Choroid plexus epithelial cell (primary cell): ENCODE data around the gene SLC35A1.

Source experiments
- DNase-seq: peaks from one replicate; pipeline ENCODE4 v3.0.0-alpha.2; 2010; ENCODE audit warnings: low read depth
- H3K4me3 ChIP-seq: 2 replicates; pipeline ENCODE4 v1.5.1; 2011; ENCODE audit warnings: low read depth, mild to moderate bottlenecking, control low read depth, low read length, moderate library complexity
- CTCF ChIP-seq: conservative IDR thresholded peaks from 2 replicates; pipeline ENCODE4 v1.5.1; 2011; ENCODE audit warnings: low read depth, mild to moderate bottlenecking, control low read depth, inconsistent platforms, low read length, moderate library complexity

Gene SLC35A1

GRCh38 chr6:87444362-87444761 lies 28.4 kb upstream of the SLC35A1 start:
- DNase-seq, result no peak
- no peak for TF ChIP-seq CTCF
- no peak overlapping the region for H3K4me3 ChIP-seq

GRCh38 chr6:87465051-87465450 lies 7.7 kb upstream of the SLC35A1 start:
- no peak for TF ChIP-seq CTCF
- DNase-seq, result no peak
- H3K4me3 ChIP-seq, result no peak overlapping the region

- peak; percentile 69 for DNase-seq
- H3K4me3 ChIP-seq, result peak overlapping the region; percentile 96
- TF ChIP-seq CTCF, result no peak
These were observed 687 bp downstream of the SLC35A1 start for GRCh38 chr6:87473419-87473903.

GRCh38 chr6:87481931-87482330 lies 9.2 kb downstream of the SLC35A1 start:
- no peak for TF ChIP-seq CTCF
- no peak for DNase-seq
- H3K4me3 ChIP-seq, result no peak overlapping the region

GRCh38 chr6:87482366-87482765 lies 9.6 kb downstream of the SLC35A1 start:
- TF ChIP-seq CTCF, result no peak
- H3K4me3 ChIP-seq, result no peak overlapping the region
- DNase-seq, result no peak

GRCh38 chr6:87483929-87484328 lies 11.2 kb downstream of the SLC35A1 start:
- H3K4me3 ChIP-seq, result no peak overlapping the region
- peak; percentile 68 for DNase-seq
- TF ChIP-seq CTCF, result peak; percentile 32

- H3K4me3 ChIP-seq, result no peak overlapping the region
- TF ChIP-seq CTCF, result no peak
- no peak for DNase-seq
These were observed 11.7 kb downstream of the SLC35A1 start for GRCh38 chr6:87484491-87484890.
